GM21447 (cell line): Measurements from ENCODE around the gene KLHL5.
"Not testable (repeated sequence)": the region's sequence is repeated elsewhere in the genome, so short reads cannot be mapped to it uniquely, and the experiment has no call there.

ENCODE experiments used
- ATAC-seq: cut with Tn5 transposase; IDR thresholded peaks from one replicate; pipeline ENCODE4 v1.9.1; 2021; ENCODE audit not compliant: unreplicated experiment

The KLHL5 gene

GRCh38 chr4:39062094-39062769 is at the start of gene KLHL5:
Gene KLHL5, plus strand, starts transcription at chr4:39062232. Its CDS starts 421 bp downstream, at chr4:39062653.
- ATAC-seq, result no peak

DNA sequence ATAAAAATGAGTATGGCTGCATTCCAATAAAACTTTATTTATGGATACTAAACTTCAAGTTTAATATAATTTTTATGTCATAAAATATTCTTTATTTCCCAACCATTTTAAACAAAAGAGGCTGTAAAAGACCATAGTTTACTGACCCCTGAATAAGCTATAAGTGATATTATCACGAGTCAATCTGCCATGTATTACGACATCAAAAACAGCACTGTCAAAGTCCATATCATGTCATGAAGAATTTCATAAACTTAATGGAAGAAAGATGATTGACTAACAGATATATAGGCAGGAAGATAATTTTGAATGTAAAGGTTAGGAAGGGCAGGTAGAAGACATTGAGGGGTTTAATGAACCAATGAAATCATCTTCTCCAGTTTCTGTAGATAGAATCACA is 48.0 kb upstream of the KLHL5 start:
- ATAC-seq, result no peak

DNA sequence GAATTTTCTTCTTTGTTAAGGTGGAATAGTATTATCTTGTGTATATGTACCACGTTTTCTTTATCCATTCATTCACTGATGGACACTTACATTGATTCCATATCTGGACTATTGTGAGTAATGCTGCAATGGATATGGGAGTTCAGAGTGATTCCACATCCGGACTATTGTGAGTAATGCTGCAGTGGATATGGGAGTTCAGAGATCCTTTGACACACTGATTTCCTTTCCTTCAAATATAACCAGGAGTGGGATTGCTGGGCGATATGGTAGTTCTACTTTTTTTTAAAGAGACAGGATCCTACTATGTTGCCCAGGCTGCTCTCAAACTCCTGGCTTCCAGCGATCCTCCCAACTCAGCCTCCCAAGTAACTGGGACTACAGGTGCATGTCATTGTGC is 41.9 kb upstream of the KLHL5 start:
- ATAC-seq, result no peak

DNA sequence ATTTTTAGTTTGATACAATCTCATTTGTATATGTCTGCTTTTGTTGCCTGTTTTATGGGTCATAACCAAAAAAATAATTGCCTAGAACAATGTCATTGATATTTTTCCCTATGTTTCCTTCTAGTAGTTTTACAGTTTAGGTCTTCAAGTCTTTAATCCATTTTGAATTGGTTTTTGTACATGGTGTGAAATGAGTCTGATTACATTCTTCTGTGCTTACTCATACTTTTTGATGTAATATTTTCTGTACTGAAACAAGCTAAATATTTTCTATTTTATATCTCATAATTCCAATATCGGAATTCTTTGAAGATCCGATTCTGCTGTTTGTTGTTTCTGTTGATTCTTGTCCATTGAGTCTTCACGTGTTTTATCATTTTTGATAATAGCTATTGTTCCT is 40.4 kb upstream of the KLHL5 start:
- ATAC-seq, result no peak

GRCh38 chr4:39022241-39022640 is 39.8 kb upstream of the KLHL5 start:
- no peak for ATAC-seq

DNA sequence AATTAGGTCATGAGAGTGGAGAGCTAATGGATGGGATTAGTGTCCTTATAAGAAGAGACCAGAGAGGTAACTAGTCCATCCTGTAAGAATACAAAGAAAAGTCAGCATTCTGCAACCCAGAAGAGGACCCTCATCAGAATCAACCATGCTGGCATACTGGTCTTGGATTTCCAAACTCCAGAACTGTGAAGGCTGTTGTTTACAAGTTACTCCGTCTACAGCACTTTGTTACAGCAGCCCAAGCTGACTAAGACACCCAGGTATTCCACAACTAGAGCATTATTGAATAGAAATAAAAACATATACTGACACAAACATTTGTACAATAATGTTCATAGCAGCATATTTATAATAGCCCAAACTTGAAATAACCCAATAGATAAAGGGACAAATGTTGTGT is 39.0 kb upstream of the KLHL5 start:
- no peak for ATAC-seq

GRCh38 chr4:39024311-39024865 is 37.6 kb upstream of the KLHL5 start:
- ATAC-seq, result no peak

DNA sequence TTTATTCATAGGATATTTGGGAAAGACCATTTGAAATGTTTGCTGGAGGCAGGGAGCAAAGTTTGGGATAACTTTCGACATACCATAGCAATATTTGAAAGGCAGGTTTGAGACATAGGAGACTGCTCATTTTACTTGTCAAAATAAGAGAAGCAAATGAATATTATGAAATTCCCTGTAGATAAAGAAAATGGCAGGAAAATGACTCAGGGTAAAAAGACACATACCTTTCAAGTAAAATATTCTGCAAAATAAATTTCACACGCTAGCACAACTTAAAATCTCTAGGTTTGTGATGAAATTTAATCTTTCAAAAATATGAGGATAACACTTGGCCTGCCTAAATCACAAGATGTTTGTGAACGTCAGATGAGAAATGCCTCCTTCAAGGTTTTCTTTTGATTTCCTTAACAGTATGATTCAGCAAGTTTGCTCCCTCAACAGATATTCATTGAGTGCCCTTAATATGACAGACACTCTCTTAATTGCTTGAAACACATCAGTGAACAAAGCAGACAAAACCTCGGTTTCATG is 36.4 kb upstream of the KLHL5 start:
- ATAC-seq, result no peak

DNA sequence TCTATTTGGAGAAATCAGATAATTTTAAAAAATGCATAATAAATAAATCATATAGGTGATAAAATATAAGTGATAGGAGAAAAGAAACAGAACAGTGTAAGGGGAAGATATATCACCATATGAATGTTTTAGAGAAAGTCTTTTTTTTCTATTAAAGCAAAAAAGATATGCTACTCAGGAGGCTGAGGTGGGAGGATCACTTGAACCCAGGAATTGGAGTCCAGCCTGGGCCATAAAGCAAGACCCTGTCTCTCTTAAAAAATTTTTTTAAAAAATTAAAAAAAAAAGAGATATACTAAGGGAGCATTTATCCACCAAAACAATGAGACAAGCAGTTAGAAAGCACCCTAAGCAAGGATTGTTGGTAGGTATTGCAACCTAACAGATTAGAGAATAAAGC is 35.9 kb upstream of the KLHL5 start:
- no peak for ATAC-seq

DNA sequence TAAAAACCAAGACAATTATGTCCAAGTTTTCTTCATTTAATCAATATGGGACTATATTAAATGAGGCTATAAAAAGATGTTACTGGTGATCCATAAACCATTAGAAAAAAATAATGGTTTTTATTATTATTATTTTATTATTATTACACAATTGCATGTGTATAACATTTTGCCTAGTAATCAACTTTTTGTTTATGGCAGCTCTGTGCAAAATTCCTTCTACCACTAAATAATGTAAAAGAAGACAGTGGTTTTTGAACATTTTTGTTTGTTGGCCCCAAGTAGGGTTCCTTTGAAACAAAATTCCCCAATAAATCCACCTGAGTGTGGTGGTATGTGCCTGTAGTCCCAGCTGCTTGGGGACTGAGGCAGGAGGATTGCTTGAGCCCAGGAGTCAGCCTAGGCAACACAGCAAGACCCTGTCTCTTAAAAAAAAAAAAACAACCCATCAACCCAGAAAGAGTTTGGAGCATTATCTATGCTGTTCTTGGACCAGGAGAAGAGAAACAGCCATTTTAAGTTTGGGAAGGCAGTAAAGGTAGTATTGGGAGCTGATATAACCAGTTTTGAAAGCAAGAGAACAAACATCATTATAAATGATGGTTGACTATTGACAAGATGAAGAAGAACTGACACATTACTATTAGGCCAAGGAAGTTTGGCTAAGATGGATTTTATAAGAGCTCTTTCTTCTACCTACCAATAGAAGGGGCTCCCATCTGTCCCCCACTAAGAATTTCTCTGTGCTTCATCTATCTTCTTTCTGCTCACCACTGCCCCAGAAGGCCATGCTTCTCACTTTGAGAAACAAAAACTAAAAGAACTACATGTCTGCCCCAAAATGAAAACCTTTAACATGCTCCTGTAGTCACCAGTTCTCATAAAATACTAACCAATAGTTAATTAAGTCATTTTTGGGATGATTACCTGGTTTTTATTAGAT is 32.0 kb upstream of the KLHL5 start:
- ATAC-seq, result peak; percentile 33

DNA sequence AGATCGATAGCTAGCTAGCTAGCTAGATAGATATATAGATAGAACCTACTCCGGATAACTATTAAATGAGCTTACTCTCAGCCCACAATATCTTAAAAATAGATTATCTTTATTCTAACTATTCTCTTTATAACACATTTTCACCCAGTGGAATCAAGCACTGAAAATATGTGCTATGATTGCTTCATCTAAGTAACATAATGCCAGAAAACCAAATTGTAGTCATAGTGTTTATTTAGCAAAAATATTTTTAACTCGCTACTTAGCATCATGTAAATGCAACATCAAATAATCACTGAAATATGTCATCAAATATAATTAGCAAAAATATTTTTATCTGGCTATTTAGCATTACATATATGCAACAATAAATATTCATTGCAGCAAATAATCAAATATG is 31.3 kb upstream of the KLHL5 start:
- ATAC-seq, result no peak

DNA sequence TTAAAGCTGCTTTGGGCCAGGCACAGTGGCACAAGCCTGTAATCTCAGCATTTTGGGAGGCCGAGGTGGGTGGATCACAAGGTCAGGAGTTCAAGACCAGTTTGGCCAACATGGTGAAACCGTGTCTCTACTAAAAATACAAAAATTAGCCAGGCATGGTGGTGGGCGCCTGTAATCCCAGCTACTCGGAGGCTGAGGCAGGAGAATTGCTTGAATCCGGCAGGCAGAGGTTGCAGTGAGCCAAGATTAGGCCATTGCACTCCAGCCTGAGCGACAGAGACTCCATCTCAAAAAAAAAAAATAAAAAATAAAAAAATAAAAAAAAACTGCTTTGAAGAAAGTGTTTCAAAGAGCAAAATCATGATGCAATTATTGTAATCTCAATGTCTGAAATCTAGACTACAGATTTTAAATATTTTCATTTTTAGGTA is 30.4 kb upstream of the KLHL5 start:
- not testable (repeated sequence) for ATAC-seq

GRCh38 chr4:39032218-39033085 is 29.6 kb upstream of the KLHL5 start, which contains the start of gene TMEM156:
Gene TMEM156, minus strand, starts transcription at chr4:39032409. Its CDS starts 96 bp downstream, at chr4:39032313.
- ATAC-seq, result peak; percentile 66

DNA sequence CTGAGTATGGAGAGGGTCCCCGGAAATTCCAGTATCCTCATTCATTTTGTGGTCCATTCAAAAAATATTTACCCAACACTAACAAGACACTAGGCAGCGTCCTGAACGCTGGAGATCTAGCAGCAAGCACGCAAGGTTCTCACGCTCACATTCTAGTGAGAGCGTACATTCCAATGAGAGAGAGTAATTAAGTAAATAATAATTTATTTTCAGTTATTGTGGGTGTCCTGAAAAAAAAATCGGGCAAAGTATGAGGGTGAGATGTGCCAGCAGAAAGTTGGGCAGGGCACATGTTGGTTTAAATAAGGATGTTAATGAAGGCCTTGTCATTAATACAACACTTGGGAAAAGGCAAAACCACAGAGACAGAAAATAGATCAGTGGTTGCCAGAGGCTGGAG is 25.9 kb upstream of the KLHL5 start:
- no peak for ATAC-seq

GRCh38 chr4:39037491-39037825 is 24.6 kb upstream of the KLHL5 start:
- ATAC-seq, result no peak

DNA sequence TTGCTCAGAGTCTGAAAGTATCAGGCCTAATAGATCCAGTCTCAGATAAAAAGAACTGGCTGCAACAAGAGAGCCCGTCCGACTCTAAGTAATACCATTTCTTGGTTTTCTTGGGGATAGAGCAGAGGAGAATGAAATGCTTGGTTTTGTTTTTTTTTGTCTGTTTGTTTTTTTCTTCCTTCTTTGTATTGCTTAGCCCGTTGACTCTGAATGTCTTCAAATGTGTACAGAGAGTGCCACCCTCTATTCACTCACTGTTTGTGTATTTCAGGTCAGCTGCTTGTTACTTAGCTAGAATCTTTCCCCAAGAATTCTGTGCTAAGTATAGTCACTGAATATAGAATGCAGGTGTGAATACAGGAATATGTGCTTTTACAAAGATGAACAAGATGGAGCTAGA is 24.1 kb upstream of the KLHL5 start:
- ATAC-seq, result no peak

DNA sequence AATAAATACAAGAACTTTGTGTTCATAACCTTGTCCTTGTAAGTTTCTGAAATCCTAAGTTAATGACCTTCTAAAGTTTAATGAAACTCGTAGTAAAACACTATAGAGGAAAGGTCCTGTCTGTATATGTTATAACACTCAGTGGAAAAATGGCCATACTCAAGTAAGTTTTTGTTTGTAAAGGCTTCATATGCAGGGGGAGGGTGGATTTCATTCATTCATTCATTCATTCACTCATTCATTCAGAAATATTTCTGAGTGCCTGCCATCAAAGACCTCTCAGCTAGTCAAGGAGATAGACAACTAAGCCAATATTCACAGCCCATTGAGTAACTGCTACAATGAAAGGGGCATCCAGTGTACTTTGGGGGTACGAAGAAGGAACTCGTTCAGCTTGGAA is 22.9 kb upstream of the KLHL5 start:
- ATAC-seq, result no peak

GRCh38 chr4:39042366-39042765 is 19.7 kb upstream of the KLHL5 start:
- no peak for ATAC-seq

- no peak for ATAC-seq
These were observed 18.8 kb upstream of the KLHL5 start for GRCh38 chr4:39043058-39043860.

- ATAC-seq, result no peak
These were observed 18.1 kb upstream of the KLHL5 start for GRCh38 chr4:39043861-39044363.
